HCT116 (cell line): ENCODE results near the gene PAEP. TPM values are rescaled to one million over a fixed set of nuclear protein-coding genes. Genes with fewer than 3 reads are reported as not detected.
"Not testable (repeated sequence)": the region's sequence is repeated elsewhere in the genome, so short reads cannot be mapped to it uniquely, and the experiment has no call there.

Experiments
- ATAC-seq: fragments of 200-7000 bp; cut with Tn5 transposase; 2 replicates; pipeline ENCODE4 v1.9.1; 2020; ENCODE audit warnings: mild to moderate bottlenecking, moderate library complexity
- BruUV-seq: library from RNA; stranded (reverse); fragments of 400-500 nt; replicated peaks from 2 replicates; lab custom pipeline; 2021; lab: Mats Ljungman, UMichigan
- CTCF ChIA-PET: fragments of 300-600 bp; sonication (Branson Sonifier 250); formaldehyde crosslinking; loops from one replicate; lab custom pipeline; 2021; ENCODE audit warnings: antibody characterized with exemption; lab: Charles Lee
- POLR2A ChIA-PET: fragments of 300-600, 350-600 bp; sonication (Branson Sonifier 250); formaldehyde crosslinking; loops from one replicate; lab custom pipeline; 2021; ENCODE audit warnings: antibody characterized with exemption; lab: Charles Lee
- RAD21 ChIA-PET, 2 experiments: fragments of 300-600 bp; sonication (Branson Sonifier 250); formaldehyde crosslinking; loops; one replicate each; lab custom pipeline; 2023; ENCODE audit warnings: low total read pairs in 2 of 2; ENCODE audit not compliant: uncharacterized antibody in 2 of 2, unreplicated experiment in 2 of 2, low non-redundant PET in 1 of 2; lab: Charles Lee
- DNase-seq: peaks from one replicate; pipeline ENCODE4 v3.0.0-alpha.2; 2010; ENCODE audit warnings: low read depth, low spot score
- H2AFZ ChIP-seq: fragments of 200-600 bp; shearing (Covaris generic), sonication (generic); 2 replicates; pipeline ENCODE4 v1.6.1; 2017; ENCODE audit warnings: low read depth, mixed run types, mixed read lengths, antibody characterized with exemption, low read length; ENCODE audit not compliant: poor library complexity, severe bottlenecking
- H3K27ac ChIP-seq: 2 replicates; pipeline ENCODE4 v1.5.1; 2012; ENCODE audit warnings: low read depth, low read length
- H3K27me3 ChIP-seq: fragments of 200-600 bp; sonication (generic); 2 replicates; pipeline ENCODE4 v1.6.1; 2016; ENCODE audit warnings: mixed run types, low read length, mixed read lengths; ENCODE audit not compliant: insufficient read depth
- H3K36me3 ChIP-seq, 2 experiments: fragments of 200-500 bp in 1 of 2; fragments of 200-600 bp in 1 of 2; sonication (Bioruptor generic) in 1 of 2; sonication (generic) in 1 of 2; 2 replicates each; pipeline versions ENCODE4 v1.5.1 to v1.6.1; 2014 to 2016; ENCODE audit warnings: low read length in 2 of 2, inconsistent platforms in 1 of 2, mixed read lengths in 1 of 2, mixed run types in 1 of 2; ENCODE audit not compliant: insufficient read depth in 2 of 2, control insufficient read depth in 1 of 2
- H3K4me1 ChIP-seq, 2 experiments: fragments of 200-600 bp in 1 of 2; sonication (generic) in 1 of 2; 2 replicates each; pipeline versions ENCODE4 v1.5.1 to v1.6.1; 2012 to 2017; ENCODE audit warnings: low read length in 2 of 2, inconsistent platforms in 1 of 2, mild to moderate bottlenecking in 1 of 2, mixed read lengths in 1 of 2, mixed run types in 1 of 2, moderate library complexity in 1 of 2; ENCODE audit not compliant: insufficient read depth in 2 of 2, control insufficient read depth in 1 of 2
- H3K4me2 ChIP-seq: fragments of 200-600 bp; sonication (generic); 2 replicates; pipeline ENCODE4 v1.6.1; 2017; ENCODE audit warnings: mixed run types, low read length, mixed read lengths
- H3K4me3 ChIP-seq, 2 experiments: fragments of 200-600 bp in 1 of 2; sonication (generic) in 1 of 2; replicated peaks in 1 of 2; 2 replicates each; pipeline ENCODE4 v1.5.1; 2011 to 2016; ENCODE audit warnings: low read length in 2 of 2, control low read depth in 1 of 2, low read depth in 1 of 2, mild to moderate bottlenecking in 1 of 2, mixed read lengths in 1 of 2, mixed run types in 1 of 2
- H3K79me2 ChIP-seq: fragments of 200-600 bp; sonication (generic); 2 replicates; pipeline ENCODE4 v1.6.1; 2017; ENCODE audit warnings: mild to moderate bottlenecking, mixed run types, low read length, moderate library complexity, mixed read lengths; ENCODE audit not compliant: insufficient read depth
- H3K9ac ChIP-seq: fragments of 200-600 bp; sonication (generic); 2 replicates; pipeline ENCODE4 v1.6.1; 2016; ENCODE audit warnings: low read length, mixed read lengths
- H3K9me2 ChIP-seq: fragments of 200-600 bp; sonication (generic), shearing (Covaris generic); 2 replicates; pipeline ENCODE4 v1.6.1; 2017; ENCODE audit warnings: mixed run types, mild to moderate bottlenecking, moderate library complexity; ENCODE audit not compliant: insufficient read depth
- H3K9me3 ChIP-seq, 2 experiments: fragments of 200-500 bp in 1 of 2; fragments of 200-600 bp in 1 of 2; sonication (Bioruptor generic) in 1 of 2; sonication (generic) in 1 of 2; 2 replicates each; pipeline ENCODE4 v1.6.1; 2014 to 2017; ENCODE audit warnings: low read length in 2 of 2, mixed read lengths in 2 of 2, inconsistent platforms in 1 of 2, low read depth in 1 of 2, mild to moderate bottlenecking in 1 of 2, mixed run types in 1 of 2, moderate library complexity in 1 of 2; ENCODE audit not compliant: control insufficient read depth in 1 of 2, insufficient read depth in 1 of 2
- H4K20me1 ChIP-seq: fragments of 200-600 bp; sonication (generic), shearing (Covaris generic); 2 replicates; pipeline ENCODE4 v1.6.1; 2017; ENCODE audit warnings: mixed run types, mild to moderate bottlenecking, moderate library complexity; ENCODE audit not compliant: insufficient read depth
- CTCF ChIP-seq, 3 experiments: fragments of 200-600 bp in 1 of 3; sonication (generic) in 1 of 3; IDR thresholded peaks in 2 of 3; conservative IDR thresholded peaks in 1 of 3; 2 replicates each; pipeline ENCODE4 v1.5.1; 2012 to 2017; ENCODE audit warnings: low read depth in 2 of 3, low read length in 2 of 3, antibody characterized with exemption in 1 of 3, borderline replicate concordance in 1 of 3, control low read depth in 1 of 3, mild to moderate bottlenecking in 1 of 3, mixed read lengths in 1 of 3, mixed run types in 1 of 3, moderate library complexity in 1 of 3; ENCODE audit not compliant: insufficient read depth in 1 of 3
- intact Hi-C: fragments of 100-400 bp; cut with micrococcal nuclease; formaldehyde crosslinking; loops from 2 replicates; pipeline ENCODE4 v1.10.0; 2022
- total RNA-seq: library from RNA; stranded (reverse); gene quantifications from one replicate; pipeline ENCODE4 v1.2.1, GENCODE V29; 2021; ENCODE audit not compliant: unreplicated experiment

The PAEP gene
- total RNA-seq, 1 experiment from 2014 or later: not detected

DNA sequence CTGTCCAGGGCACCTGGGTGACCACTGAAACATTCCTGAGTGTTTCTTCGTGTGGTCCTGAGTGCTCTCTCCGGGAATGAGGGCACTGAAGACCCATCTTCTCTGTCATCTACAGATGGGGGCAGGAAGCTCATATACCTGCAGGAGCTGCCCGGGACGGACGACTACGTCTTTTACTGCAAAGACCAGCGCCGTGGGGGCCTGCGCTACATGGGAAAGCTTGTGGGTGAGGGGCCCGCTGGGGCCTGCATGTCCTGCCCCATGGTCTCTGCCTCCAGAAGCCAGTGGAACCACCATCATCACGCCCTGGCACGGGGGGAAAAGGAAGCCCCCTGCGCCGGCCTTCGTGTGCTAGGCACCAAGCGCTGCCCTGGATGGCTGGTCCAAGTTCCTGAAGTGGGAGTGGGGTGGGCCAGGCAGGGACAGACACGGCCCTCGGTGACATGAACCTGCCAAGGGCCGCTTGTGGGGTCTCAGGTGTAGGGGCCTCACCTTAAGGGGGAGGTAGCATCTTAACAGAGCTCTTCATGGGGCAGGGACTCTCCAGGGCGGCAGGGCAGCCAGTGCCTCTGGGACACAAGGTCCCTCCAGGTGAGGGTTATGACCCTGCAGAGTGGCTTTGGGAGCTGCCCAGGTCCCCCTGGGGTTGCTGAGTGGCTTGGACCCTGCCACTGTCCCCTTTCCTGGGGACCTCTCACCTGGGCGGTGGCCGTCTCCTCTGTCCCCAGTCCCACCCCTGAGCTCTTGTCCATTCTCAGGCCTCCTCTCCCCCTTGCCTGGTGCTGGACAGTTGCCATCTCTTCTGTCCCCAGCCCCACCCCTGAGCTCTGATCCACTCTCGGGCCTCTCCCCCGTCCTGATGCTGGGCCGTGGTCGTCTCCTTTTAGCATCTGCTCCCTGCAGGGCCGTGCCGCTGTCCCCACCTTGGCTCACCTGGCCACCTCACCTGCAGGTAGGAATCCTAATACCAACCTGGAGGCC lies 13.5 kb upstream of the PAEP start (continued):
- no peak for TF ChIP-seq CTCF (IDR thresholded peaks at IDR 0.05 in 2 of 3, conservative IDR thresholded peaks at IDR 0.05 in 1 of 3; ENCODE audit: borderline replicate concordance in 1 of 3, insufficient read depth in 1 of 3, low read depth in 2 of 3, low read length in 2 of 3)

GRCh38 chr9:135549478-135550343 lies 11.8 kb upstream of the PAEP start:
- H4K20me1 ChIP-seq, H3K9ac ChIP-seq, H2AFZ ChIP-seq, H3K27me3 ChIP-seq, intact Hi-C loops, POLR2A ChIA-PET, RAD21 ChIA-PET, BruUV-seq, H3K79me2 ChIP-seq, H3K27ac ChIP-seq, H3K4me1 ChIP-seq, DNase-seq, H3K4me2 ChIP-seq, H3K9me2 ChIP-seq, ATAC-seq, H3K4me3 ChIP-seq, CTCF ChIA-PET, H3K9me3 ChIP-seq, H3K36me3 ChIP-seq: not testable (repeated sequence)
